ENCODE results near the gene COL19A1. TPM values are rescaled to one million over a fixed set of nuclear protein-coding genes. Genes with fewer than 3 reads are reported as not detected.

Gene COL19A1
- total and polyA plus RNA-seq, 9 donors: 0.20 to 0.23 TPM; not detected in 7

GRCh38 chr6:70160276-70160675 is 293.9 kb downstream of the COL19A1 start:
- 7 to 30% (median 26%) methylated on average over 1 of the region's 1 CpG for WGBS, 3 donors
- intact Hi-C loops (cut with DNase I): no loop called here
- H3K9me3 ChIP-seq: no peaks in the 10 kb centered on the region
- H3K27ac ChIP-seq: no peak overlapping the region
- no peaks in the 10 kb centered on the region for H3K36me3 ChIP-seq
- no peaks in the 10 kb centered on the region for H3K27me3 ChIP-seq
- H3K4me1 ChIP-seq (ENCODE audit: insufficient read depth): no peaks in the 10 kb centered on the region
- H3K4me3 ChIP-seq: no peak overlapping the region
- DNase-seq: no peak
- no peak for TF ChIP-seq POLR2A (IDR thresholded peaks at IDR 0.05)
- no peak for TF ChIP-seq EP300 (IDR thresholded peaks at IDR 0.05)
- no peak for TF ChIP-seq CTCF (IDR thresholded peaks at IDR 0.05)

DNA sequence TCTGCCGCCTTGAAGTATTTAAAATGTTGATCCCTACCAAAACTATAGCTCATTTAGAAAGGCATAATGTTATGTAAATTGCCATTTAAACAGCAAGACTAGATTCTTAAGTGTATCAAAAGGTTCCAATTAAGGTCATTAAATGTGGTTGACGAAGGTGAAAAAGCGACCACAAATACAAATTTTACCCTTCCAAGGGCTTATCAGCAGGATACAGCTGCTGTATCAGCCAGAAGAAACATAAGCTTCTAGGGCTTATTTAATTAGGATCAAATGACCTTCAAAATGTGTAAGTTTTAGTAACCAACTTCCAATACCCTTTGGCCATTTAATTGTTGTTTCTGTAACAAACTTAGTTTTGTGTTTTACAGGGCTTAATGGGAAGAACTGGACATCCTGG is 296.6 kb downstream of the COL19A1 start:
- Histone ChIP-seq H3K27me3 (no peaks in the 10 kb centered on the region), H3K4me1 (ENCODE audit: insufficient read depth) (no peaks in the 10 kb centered on the region), H3K4me3 (no peak overlapping the region), H3K36me3 (no peaks in the 10 kb centered on the region), H3K9me3 (no peaks in the 10 kb centered on the region), H3K27ac (no peak overlapping the region)
- DNase-seq: no peak
- TF ChIP-seq EP300 (IDR thresholded peaks at IDR 0.05) (no peak), CTCF (IDR thresholded peaks at IDR 0.05) (no peak), POLR2A (IDR thresholded peaks at IDR 0.05) (no peak)
- 46 to 72% (median 60%) methylated on average over 3 of the region's 3 CpGs for WGBS, 3 donors
- intact Hi-C loops (cut with DNase I): no loop called here

DNA sequence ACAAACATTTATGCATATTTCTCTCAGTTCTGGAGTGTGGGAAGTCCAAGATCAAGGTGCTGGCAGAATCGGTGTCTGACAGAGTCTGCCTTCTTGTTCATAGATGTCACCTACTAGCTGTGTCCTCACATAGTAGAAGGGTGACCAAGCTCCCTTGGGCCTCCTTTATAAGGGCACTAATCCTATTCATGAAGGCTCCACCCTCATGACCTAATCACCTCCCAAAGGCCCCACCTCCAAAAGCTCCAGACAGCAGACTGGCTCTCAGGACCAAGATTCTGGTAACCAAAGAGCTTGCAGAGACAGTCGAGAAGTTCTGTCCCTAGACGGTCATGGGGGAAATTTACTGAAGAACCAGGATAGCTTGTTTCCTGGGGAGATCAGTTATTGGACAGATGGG is 297.4 kb downstream of the COL19A1 start:
- Histone ChIP-seq H3K4me1 (ENCODE audit: insufficient read depth) (no peaks in the 10 kb centered on the region), H3K9me3 (no peaks in the 10 kb centered on the region), H3K36me3 (no peaks in the 10 kb centered on the region), H3K4me3 (no peak overlapping the region), H3K27ac (no peak overlapping the region), H3K27me3 (no peaks in the 10 kb centered on the region)
- intact Hi-C loops (cut with DNase I): no loop called here
- TF ChIP-seq CTCF (IDR thresholded peaks at IDR 0.05) (no peak), POLR2A (IDR thresholded peaks at IDR 0.05) (no peak), EP300 (IDR thresholded peaks at IDR 0.05) (no peak)
- WGBS, 3 donors: 91 to 92% (median 92%) methylated on average over 3 of the region's 3 CpGs
- no peak for DNase-seq

DNA sequence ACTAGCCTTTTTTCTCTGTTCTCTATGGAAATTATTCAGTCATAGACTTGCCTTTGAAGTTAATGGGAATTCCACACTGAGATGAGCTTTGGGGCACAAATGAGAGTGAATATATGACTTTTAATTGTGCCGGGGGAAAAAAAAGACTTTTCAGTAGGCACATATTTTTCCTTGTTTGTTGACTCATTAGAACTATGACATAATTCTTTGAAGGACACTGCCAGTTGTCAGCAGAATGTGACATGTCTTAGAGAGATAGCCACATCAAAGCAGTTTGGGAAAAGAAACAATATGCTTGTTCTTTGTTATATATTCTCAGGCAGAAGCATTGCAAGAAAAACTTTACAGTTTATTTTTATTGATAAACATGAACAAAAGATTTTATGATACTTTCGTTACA is 298.2 kb downstream of the COL19A1 start:
- no peaks in the 10 kb centered on the region for H3K36me3 ChIP-seq
- 58 to 67% (median 62%) methylated on average over 2 of the region's 2 CpGs for WGBS, 3 donors
- intact Hi-C loops (cut with DNase I): no loop called here

More for the DNA sequence above, 298.2 kb downstream of the COL19A1 start:
- Histone ChIP-seq H3K27me3 (no peaks in the 10 kb centered on the region), H3K9me3 (no peaks in the 10 kb centered on the region), H3K4me3 (no peak overlapping the region), H3K27ac (no peak overlapping the region), H3K4me1 (ENCODE audit: insufficient read depth) (no peaks in the 10 kb centered on the region)
- TF ChIP-seq POLR2A (IDR thresholded peaks at IDR 0.05): no peak
- no peak for TF ChIP-seq EP300 (IDR thresholded peaks at IDR 0.05)
- TF ChIP-seq CTCF (IDR thresholded peaks at IDR 0.05): no peak
- no peak for DNase-seq

Data from ovary (tissue), 9 donors.